AG10803 (cell line): ENCODE data around the gene ACTR1B.

Experiments
- DNase-seq: peaks from one replicate; pipeline ENCODE4 v3.0.0; 2010; ENCODE audit warnings: low read depth
- H3K4me3 ChIP-seq: 2 replicates; pipeline ENCODE4 v1.5.1; 2011; ENCODE audit warnings: mild to moderate bottlenecking, low read length, control low read depth
- CTCF ChIP-seq: conservative IDR thresholded peaks from 2 replicates; pipeline ENCODE4 v1.5.1; 2011; ENCODE audit warnings: mild to moderate bottlenecking, low read length, control low read depth, inconsistent platforms

ACTR1B gene

GRCh38 chr2:97659256-97660043 lies 4.4 kb downstream of the ACTR1B start:
- H3K4me3 ChIP-seq: no peak overlapping the region
- DNase-seq: no peak
- TF ChIP-seq CTCF: no peak

GRCh38 chr2:97658691-97659157 lies 5.1 kb downstream of the ACTR1B start:
- H3K4me3 ChIP-seq: no peak overlapping the region
- no peak for TF ChIP-seq CTCF
- DNase-seq: no peak

- no peak for DNase-seq
- H3K4me3 ChIP-seq: no peak overlapping the region
- TF ChIP-seq CTCF: no peak
Measured at GRCh38 chr2:97657986-97658690, 5.7 kb downstream of the ACTR1B start.

- no peak overlapping the region for H3K4me3 ChIP-seq
- no peak for TF ChIP-seq CTCF
- DNase-seq: no peak
Measured at GRCh38 chr2:97656905-97657587, 6.8 kb downstream of the ACTR1B start.

- H3K4me3 ChIP-seq: no peak overlapping the region
- no peak for TF ChIP-seq CTCF
- DNase-seq: no peak
Measured at GRCh38 chr2:97656129-97656755, 7.6 kb downstream of the ACTR1B start.

GRCh38 chr2:97654791-97655190 lies 9.1 kb downstream of the ACTR1B start:
- no peak for DNase-seq
- H3K4me3 ChIP-seq: no peak overlapping the region
- no peak for TF ChIP-seq CTCF
